GM18907 (cell line): ENCODE data around the gene HES1.
"Not testable (repeated sequence)": the region's sequence is repeated elsewhere in the genome, so short reads cannot be mapped to it uniquely, and the experiment has no call there.

Experiments used
- ATAC-seq: cut with Tn5 transposase; IDR thresholded peaks from one replicate; pipeline ENCODE4 v1.9.1; 2021; ENCODE audit warnings: mild to moderate bottlenecking, moderate library complexity; ENCODE audit not compliant: unreplicated experiment

The HES1 gene

DNA sequence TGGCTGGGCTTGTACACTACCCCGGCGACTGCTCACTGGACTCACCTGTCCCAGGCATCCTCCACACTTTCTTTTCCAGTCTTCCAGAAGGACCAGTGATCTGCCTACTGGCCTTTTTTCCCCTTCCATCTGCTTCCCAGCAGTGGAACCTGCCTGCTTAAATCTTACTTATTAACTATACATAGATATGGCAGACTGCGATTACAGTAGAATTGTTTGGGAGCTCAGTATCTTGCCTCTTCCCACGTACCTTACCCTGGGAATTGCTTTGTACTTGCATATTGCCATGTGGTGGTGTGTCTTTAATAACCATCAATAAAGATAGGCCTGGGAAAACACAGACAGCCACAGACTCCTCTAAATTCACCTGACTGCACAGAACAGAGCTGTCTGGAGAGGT, 11.8 kb upstream of the HES1 start:
- ATAC-seq, result no peak

DNA sequence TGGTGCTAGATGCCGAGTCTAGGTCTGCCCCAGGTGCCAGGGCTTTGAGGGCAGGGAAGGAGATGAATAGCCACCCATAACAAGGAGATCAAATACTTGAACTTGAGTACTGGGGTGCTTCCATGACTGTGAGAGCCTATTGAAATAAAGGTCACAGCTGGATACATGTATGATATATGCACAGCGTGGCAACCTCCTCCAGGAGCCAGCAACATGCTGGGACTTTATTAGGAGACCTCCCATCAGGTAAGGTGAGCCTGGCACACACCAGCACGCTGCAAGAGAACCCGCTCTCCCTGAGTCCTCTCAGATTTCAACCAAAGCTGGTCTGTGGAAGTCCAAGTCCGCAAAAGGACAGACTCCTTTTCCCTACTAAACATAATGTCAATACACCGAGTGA, 10.5 kb upstream of the HES1 start:
- ATAC-seq, result no peak

DNA sequence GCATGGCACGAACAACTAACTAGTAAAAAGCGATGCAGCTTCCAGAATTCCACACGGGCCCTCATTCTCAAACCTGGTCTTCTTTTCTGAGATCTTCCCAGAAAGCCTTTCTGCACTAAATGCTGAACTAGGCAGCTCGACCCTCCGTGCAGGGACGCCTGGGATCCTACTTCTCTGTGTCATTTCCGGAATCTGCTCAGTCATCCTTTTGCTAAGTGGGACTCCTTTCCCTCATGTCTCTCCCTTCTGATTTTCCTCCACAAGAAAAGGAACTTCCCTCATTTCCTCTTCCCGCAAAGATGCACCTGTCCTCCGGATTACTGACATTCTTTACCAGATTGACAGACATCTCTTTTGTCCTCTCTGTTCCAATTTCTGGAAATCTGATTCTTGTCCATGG, 9.2 kb upstream of the HES1 start:
- ATAC-seq, result no peak

DNA sequence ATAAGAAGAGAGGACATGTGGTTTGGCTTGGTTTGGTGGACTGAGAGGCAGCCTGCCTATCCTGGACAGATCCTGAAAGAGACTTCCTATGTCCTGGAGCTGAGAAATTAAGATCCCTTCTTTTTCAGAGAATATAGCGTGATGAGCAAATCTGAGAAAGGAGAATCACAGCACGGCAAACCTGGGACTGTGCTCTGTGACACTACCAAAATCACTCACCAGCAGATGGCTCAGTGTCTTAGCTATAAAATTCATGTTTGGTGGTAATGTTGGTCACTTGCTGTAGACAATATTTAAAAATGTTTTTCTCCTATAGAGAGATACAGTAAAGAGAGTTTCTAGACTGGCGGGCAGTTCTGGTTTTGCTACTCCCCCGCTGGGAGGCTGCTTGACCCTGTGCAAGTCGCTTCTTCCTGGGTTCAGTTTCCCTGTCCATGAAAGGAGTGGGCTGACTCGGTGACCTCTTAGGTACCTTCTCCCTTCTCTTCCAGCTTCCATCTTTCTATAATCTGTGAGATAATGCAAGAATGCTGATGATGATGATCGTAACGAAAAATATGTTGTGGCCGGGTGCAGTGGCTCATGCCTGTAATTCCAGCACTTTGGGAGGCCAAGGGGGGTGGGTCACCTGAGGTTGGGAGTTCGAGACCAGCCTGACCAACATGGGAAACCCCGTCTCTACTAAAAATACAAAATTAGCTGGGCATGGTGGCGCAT, 7.6 kb upstream of the HES1 start:
- no peak for ATAC-seq

DNA sequence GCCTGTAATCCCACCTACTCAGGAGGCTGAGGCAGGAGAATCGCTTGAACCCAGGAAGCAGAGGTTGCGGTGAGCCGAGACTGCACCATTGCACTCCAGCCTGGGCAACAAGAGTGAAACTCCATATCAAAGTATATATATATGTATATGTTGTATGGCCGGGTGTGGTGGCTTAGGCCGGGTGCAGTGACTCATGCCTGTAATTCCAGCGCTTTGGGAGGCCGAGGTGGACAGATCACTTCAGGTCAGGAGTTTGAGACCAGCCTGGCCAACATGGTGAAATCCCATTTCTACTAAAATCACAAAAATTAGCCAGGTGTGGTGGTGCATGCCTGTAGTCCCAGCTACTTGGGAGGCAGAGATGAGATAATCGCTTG, 7.0 kb upstream of the HES1 start:
- ATAC-seq, result not testable (repeated sequence)

DNA sequence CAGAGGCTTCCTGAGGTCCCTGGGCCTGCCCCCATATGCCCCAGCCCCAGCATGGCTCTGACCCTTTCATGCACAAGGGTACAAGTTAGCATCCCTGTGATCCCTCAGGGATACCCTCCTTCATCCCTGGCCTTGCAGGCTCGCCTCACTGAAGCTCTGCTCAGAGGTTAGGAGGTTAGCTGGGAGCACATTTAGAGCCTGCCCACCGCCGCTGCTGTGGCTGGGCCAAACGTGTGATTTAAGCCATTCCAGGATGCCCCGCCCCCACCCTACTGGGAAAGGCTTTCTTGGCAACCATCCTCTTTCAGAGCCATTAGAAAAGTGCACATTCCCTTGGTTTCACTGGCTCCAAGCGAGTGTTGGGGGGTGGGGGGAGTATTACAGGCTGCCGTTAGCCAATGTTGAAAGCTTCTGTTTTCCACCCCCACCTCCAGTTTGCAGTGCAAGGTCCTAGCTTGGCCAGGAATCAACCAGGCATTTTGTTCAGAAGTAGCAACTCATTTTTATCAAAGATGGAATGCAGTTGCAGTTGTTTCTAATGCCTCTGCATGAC, 6.3 kb upstream of the HES1 start:
- no peak for ATAC-seq

DNA sequence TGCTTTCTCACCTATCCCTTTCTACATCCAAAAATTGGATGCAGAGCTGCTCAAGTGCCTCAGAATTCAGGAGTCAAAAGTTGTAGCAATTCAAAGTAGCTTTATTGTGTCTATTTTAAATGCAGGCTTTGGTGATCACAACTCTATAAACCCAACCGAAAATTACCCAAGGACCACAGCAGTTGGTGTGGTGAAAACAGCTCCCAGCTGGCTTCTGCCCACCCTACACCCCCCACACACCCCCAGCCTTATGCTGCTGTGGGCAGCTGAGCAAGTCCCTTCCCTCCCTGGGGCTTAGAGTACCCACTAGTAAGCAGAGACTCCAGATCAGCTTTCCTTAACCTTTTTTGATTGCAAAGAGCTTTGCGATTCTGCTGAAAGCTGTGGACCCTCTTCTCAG, 5.8 kb upstream of the HES1 start:
- no peak for ATAC-seq

DNA sequence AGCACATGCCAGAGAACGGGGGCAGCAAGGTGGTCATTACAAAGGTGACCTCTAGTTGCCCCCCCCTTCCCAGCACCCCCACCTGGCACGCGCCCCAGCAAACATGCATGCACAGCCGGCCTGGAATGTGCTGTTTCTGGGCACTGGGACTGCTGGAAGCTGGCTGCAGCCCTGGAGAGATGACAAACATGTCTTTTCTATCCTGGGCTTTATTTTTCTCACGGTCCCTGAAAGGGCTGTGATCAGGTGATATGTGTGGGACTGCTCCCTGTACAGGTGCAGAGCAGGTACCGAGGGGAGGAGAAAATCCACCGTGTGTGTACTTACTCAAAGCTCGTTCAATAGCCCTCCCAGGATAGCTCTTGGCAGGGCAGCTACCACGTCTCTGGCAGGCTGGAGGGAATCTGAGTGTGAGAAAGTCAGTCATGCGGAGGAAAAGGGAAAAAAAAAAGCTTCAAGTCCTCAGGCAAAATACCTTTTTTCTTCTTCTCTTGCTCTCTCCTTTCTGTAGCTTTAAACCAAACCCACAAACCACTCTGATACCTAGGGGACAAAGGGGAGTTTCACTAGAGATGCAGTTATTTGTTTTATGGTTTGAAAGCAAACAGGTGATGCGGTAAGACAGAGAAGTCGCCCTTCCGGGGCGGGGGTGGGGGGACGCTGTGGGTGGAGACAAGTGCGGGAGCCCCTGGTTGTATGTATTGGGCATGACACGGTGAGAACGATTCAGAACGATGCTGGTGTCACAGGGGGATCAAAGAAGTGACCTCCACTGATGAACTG, 5.0 kb upstream of the HES1 start:
- ATAC-seq, result peak; percentile 55

DNA sequence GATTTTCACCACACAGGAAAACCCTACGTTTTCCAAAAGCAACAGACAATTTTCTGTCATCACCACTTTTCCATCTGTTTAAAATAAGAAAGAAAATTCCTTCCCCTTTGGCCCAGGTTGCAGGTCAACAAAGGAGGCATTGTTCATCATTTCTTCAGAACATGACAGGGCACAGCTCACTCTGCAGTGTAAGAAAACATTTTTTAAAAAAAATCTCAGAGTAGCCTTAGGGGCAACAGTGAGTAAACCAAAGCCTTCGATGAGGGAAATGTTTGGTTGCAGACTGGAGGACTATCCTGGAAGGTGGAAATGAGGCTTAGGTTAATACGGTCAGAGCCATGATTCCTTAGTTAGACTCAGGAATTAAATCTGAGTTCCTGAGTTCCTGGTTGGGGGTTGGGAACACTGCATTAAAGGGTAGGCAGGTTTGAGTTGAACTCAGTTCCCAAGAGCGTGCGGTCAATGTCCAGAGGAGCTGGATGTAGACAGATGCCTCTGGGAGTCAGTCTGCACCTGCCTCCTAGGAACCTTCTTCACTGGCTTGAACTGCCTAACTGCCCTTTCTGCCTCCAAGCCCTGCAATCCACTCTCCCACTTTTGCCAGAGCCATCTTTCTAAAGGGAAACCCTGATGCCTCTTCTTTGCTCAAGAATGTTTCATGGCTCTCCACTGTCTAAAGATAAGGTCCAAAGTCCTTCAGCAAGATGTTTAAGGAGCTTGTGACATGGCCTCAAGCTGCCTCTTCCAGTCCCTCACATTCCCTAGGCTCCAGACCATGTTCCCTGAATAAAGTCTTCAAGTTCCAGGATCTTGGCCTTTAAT, 3.3 kb upstream of the HES1 start:
- ATAC-seq, result no peak

DNA sequence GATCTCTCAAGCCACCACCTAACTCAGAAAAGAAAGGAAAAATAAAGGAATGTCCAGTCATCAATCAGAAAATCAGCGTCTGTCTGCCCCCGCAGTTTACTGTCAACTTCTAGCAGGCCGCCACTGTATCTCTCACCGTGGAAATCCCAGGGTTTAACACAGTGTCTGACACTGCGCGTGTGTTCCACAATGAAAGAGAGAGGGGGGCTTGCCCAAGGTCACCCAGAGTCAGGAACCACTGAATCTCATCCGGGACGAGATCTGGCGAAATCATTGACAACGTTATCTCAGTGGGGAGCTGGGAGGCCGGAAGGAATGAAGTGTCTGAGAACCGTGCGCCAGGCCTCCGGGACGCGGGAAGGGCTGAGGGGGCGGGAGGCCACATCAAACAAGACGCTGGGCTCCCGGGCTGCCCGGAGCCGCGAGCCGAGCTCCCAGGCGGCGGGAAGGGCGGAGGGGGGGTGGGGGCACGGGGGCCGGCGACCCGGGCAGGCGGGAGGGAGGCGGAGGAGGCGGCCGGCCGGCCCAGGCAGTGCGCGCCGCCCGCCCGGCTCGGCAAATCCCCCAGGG, 2.2 kb upstream of the HES1 start:
- peak; percentile 0 for ATAC-seq

DNA sequence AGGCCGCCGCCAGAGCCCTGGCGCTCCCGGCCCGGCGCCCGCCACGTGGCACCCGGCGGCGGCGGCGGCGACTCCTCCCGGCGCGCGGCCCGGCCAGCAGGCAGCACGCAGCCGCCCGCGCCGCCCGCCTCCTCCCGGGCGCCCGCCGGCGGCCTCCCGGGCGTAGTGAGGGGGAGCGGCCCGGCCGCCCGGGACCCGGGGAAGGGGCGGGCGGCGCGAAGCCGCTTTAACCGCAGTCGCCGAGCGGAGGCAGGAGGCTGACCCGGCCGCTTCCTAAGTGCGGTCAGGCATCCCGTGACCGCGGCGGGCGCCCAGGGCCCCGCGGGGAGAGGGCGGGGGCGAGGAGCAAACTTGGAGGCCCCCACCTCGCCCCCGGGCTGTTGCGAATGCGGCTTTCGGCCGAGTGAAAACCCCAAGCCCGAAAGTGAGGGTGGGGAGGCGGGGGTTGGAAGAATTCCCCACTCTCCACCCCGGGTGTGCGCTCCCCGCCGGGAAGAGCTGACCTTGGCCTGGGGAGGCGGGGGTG, 1.7 kb upstream of the HES1 start:
- ATAC-seq, result peak; percentile 18

DNA sequence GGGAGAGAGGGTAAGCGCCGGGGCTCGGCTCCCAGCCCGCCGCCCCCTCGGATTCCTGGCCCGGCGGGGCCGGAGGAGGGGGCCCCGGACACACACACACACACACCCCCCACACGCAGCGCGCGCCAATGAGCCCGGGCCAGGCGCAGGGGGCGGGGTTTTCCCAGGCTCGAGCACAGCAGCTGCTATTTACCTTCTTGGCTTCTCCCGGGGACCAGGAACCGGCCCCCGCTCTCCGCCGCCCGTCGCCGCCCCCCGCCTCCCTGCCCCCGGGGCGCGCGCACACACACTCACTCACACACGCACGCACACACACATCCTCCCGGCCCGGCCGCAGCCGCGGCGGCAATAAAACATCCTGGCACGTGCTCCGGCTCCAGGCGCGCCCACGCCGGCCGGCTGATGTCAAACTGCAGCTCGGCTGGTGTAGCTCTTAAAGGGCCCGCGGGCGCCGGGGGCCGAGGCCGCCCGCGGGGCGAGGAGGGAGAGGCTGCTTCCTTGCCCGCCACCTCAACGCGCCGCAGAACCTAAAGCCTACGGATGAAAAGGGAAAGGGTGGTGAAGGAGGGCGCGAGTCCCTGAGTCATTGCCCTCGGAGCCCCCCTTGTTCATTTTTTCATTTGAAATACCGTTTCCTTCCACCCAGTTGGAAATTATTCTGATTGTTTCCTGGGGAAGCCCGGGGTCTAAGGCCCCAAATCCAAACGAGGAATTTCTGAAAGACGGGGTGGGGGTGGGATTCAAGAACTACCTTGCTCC, 1.0 kb upstream of the HES1 start:
- peak; percentile 39 for ATAC-seq

DNA sequence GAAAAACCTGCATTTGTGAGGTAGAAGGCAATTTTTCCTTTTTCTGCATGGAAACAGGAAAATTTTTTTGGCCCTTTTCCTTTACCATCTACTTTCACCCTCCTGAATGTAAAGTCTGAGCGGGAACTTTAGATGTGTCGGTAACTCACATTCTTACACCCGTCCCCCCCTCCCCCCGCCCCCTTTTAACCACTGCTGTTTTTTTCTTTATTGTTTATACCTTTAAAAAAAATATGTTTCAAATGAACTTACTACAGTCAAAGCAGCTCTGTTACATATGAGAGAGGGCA, 487 bp upstream of the HES1 start:
- ATAC-seq, result no peak

DNA sequence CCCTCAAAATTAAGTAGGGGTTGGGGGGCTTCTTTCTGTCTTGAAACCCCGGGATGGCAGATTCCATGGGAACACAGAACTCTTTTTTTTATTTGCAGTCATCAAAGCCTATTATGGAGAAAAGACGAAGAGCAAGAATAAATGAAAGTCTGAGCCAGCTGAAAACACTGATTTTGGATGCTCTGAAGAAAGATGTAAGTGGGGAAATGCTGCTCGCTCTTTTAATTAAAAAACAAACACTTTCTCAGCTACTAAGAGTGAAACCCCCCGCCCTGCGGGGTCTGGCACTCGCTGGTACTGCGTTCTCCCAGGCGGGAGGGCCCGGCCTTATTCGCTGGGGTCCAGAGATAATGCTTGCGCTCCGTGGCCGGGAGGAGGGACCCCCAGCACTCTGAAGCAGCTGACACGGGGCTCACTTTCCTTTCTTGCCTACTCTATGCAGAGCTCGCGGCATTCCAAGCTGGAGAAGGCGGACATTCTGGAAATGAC, 615 bp downstream of the HES1 start:
- ATAC-seq, result no peak

DNA sequence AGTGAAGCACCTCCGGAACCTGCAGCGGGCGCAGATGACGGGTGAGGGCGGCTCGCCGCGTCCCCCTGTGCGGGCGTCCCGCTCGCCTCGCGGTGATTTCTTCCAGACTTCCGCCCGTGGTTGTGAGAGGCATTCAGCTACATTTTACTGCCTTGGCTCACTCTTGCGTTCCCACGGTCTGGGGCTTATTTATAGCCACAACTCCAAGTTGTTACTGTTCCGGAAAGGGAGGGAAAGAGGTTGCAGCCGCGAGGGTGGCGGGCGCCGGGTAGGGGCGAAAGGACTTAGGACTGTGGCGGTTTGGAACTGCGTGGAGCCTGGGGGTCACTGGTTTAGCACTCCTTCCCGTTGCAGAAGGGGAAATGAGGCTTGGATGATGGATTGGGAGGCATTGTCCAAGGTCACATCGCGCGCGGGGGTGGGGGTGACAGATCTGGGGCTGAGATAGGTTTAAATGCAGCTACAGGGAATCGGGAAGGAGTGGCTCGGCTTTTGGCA, 1.1 kb downstream of the HES1 start:
- ATAC-seq, result no peak

DNA sequence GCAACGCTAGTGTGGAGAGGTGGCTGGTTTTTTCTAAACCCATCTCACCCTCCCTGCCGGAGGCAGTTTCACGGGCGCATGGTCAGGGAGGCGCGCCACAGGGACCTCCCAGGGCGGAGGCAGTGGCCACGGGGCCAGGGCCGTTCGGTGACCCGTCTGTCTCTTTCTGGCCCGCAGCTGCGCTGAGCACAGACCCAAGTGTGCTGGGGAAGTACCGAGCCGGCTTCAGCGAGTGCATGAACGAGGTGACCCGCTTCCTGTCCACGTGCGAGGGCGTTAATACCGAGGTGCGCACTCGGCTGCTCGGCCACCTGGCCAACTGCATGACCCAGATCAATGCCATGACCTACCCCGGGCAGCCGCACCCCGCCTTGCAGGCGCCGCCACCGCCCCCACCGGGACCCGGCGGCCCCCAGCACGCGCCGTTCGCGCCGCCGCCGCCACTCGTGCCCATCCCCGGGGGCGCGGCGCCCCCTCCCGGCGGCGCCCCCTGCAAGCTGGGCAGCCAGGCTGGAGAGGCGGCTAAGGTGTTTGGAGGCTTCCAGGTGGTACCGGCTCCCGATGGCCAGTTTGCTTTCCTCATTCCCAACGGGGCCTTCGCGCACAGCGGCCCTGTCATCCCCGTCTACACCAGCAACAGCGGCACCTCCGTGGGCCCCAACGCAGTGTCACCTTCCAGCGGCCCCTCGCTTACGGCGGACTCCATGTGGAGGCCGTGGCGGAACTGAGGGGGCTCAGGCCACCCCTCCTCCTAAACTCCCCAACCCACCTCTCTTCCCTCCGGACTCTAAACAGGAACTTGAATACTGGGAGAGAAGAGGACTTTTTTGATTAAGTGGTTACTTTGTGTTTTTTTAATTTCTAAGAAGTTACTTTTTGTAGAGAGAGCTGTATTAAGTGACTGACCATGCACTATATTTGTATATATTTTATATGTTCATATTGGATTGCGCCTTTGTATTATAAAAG, 1.8 kb downstream of the HES1 start:
- peak; percentile 41 for ATAC-seq

DNA sequence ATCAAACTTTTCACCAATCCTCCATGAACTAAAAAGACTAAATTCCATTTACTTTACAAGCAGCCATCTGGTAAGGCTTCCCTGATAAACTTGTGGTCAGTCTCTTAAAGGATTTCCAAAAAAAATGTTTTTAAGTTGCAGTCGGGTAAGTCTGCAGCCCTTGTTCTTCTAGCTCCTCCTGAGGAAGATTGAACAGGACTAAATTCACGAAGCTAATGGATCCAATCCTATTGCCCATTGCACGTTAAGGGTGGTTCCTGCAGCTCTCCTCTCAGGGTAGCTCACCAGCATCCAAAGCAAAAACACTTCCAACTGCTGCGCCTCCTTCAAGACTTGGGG, 2.8 kb downstream of the HES1 start:
- ATAC-seq, result no peak

DNA sequence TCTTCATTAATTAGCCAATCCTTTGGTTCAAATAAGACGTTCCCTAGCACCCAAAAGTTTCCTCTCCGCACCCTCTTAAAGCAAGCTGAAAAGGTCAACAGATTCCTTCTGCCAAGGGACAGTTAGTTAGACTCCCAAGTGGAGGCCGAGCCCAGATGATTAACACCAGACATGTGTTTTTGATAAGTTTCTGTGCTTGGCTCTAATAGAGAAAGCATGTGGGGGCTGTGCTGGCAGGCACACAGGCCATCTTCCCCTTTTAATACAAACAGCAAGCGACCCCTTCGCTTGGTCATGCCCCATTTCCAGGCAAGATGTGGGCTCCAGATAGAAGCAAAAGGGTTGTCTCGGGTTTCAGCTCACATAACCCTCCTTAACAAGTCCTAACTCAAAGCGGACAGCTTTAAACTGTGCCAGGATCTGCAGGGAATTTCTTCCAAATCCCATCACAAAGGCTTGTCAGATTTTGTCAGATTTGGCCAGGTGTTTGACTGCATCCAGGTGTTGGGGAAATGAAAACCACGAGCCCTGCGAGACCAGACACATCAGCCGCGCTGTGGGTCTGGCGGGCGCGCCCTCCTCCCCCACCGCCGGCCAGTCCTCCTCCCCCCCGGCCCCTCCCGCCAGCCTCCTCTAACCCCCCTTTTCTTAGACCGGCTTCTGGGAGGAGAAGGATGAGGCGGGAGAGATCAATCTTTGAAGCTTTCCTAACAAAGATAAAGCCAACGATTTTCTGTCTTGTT, 3.3 kb downstream of the HES1 start:
- ATAC-seq, result no peak
